Activated CD8-positive, alpha-beta memory T cell treated with anti-CD3 and anti-CD28 coated beads, Interleukin-2, amount 50 U/mL, for 4 hours (primary cell): ENCODE data around the gene BEX3.
"Not testable (repeated sequence)": the region's sequence is repeated elsewhere in the genome, so short reads cannot be mapped to it uniquely, and the experiment has no call there.

Experiments used
- DNase-seq: peaks from one replicate; pipeline ENCODE4 v3.0.0-alpha.2; 2020

The BEX3 gene

DNA sequence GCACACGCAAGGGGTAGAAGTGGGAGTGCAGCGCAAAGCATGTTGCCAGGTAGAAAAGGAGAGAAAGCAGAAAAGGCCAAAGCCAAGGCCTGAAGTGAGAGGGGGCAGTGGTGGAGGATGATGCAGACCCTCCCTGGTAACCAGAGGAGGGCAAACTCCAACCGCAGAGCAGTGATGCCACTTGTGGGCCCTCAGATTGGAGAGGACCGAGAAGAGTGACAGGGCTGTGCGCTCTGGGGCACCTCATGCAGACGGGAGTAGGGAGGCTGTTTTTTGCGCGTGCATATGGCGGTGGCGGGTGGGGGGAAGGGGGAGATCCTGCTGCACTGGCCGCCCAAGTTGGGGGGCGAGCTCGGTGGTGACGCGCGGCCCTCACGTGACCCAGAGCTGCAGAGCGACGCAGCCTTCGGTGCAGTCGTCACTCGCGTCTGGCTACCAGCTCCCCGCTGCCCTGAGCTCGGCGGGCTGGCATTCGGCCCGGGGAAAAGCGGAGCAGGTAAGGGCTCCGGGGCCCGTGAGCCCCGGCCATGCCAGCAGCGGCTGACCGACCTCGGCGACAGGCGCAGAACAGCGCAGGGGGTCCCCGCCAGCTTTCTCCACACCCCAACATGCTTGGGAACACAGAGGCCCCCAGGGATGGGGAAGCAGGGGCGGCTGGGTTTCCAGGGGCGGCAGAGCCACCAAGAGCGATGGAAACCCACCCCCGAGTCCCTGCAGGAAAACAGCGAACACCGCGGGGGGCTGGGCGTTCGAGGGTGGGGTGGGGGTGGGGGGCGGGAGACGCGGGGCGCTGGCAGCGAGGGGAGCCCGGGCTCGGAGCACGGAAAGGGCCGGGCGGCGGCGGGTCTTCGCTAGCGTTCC, at the start of gene BEX3:
Gene BEX3, plus strand, starts transcription at position 421 of the 861 bp plus-strand sequence. CDS start 984 bp downstream, outside the sequence.
- DNase-seq, result peak; percentile 30

DNA sequence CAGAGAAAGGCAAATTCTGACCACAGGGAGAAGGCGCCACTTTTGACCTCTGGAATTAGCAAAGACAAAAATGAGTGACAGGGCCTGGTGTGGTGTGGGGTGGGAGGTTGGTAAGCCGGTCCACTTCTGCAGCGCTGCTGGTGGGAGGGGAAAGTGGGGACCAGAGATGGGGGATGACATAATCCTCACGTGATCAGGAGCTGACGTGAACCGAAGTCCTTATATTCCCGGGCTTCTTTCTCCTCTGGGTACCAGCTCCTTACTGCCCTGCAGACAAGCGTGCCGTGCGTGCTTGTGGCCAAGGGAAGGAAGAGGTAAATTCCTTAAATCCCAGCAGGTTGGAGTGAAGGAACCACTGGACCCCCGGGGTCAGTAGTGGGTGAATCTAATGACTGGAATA, 46.3 kb upstream of the BEX3 start, which contains the start of gene TCEAL7:
Gene TCEAL7, plus strand, starts transcription at position 249 of the 400 bp plus-strand sequence. CDS start 1,165 bp downstream, outside the sequence.
- no peak for DNase-seq

DNA sequence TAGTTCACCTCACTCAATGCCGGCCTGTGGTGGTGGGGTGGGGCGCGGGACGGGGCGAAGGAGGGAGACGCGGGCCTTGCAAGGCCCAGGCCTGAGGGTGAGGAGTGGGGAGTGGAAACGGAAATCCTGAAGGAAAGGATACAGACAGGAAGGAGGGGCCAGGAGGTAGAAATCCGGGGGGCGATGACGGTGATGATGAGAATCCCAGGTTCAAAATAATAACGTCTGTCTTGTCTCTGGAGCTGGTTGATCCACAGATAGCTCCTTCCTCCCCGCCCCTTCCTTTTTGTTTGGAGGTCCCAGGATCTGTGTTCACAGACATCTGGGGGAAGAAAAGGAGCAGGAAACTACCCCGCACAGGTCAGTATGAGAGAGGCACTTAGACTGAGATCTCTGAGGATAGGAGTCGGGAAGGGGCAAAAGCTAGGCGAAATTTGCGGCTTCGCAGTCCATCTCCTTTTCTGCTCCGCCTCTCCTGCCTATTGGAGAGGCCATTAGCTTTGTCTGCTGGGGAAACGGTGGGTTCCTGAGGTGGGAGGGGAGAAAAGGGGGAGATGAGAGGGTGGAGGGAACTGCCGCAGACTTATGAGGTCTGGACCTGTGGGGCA, 45.6 kb upstream of the BEX3 start:
- DNase-seq, result no peak

DNA sequence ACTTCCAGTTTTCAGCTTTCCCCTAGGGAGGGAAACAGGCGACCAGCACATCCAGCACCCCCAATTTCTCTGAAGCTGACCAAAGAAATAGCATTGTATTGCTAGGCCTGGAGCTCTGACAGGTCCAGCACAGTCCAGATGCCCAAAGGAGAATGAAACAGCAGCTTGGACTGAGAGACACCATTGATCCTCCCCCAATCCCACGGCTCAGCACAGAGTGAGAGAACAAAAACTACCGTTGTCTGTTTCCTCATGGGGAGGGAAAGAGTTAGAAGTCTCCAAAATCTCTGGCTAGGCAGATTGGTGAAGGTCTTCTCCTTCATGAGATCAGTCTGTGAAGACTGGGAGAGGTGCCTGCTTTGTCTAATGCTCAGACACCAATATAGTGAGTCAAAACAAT, 37.7 kb upstream of the BEX3 start:
- DNase-seq, result no peak

DNA sequence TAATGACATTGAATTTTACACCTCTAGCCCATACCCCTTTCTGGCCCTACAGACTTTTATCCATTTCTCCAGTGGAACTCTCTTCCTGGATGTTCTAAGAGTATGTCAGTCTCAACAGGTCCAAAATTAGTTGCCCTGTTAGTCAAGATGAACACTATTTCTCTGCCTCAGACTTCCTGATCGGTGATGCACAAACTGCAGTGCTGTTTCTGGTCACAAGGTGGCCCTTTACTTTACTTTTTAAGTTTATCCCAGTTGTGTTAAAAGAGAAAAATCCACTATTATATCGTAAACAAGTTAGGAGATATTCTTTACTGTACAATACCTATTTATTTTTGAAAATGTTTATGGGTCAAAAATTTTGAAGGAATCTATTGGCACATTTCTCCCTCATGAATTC, 33.2 kb upstream of the BEX3 start:
- DNase-seq, result peak; percentile 19

DNA sequence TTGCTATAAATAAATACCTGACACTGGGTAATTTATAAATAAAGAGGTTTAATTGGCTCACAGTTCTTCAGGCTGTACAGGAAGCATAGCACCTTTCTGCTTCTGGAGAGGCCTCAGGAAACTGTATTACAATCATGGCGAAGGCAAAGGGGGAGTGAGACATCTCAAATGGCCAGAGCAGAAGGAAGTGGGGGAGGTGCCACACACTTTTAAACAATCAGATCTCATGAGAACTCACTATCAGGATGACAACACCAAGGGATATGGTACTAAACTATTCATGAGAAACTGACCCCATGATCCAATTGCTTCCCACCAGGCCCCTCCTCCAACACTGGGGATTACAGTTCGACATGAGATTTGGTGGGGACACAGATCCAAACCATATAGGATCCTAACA, 31.7 kb upstream of the BEX3 start:
- DNase-seq, result no peak

DNA sequence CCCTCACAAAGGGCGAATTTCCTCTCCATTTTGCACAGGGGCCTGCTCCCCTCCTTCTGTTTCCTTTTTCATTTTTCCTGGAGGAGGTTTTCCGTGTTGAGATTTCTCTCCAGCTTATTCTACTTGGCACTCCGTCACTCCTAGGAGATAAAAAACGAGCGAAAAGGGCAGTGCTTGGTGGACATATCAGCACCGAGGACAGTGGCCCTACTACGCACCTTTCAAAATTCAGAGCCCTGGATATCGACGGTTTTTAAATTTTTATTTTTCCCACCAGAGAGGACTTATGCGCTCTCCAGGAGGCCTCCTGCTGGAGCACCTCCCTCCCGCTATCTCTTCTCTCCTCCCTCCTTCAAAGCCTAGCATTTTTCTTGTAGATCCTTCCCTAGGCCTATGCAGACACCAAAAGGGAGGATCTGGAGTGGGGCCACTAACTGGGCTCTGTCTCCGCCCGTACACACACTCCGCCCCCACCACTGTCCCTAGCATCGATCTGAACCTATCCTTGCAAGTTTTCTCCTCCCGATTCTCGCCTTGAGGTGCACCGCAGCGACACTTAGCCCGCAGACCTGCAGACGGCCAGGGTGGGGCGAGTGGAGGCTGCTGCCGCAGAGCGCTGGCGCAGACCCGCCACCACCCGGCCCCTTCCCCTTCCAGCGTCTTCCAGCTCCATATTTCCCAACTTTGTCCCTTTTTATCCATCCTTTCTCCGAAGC, 28.5 kb upstream of the BEX3 start:
- no peak for DNase-seq

DNA sequence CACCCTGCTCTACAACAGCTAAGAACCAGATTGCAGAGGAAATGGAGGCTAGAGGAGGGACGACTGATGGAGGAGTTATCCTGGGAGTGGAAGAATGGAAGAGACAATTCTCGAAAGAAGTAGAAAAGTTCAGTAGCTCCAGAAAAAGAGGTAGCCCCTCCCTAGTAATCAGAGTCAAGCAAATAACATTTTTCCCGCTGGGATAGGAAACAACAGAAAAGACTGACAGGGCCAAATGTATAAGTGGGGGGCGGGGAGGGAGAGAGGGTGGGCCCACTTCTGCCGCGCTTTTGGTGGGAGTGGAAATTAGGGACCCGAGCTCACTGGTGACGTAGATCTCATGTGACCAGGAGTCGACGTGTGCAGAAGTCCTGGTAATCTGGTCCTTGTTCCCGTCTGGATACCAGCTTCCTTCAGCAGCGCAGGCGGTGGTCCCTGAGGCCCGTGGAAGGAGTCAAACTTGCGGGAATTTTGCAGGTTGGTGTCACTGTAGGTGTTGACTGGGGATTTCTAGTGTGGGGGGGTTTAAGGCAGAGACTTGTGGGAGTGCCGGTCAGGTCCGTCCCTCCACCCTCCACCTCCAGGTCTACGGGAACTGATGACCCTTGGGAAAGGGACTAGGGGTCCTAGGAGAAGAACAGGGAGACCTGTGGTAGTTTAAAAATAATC, 20.1 kb upstream of the BEX3 start, which contains the start of gene TCEAL9:
Gene TCEAL9, plus strand, starts transcription at position 377 of the 669 bp plus-strand sequence. CDS start 1,179 bp downstream, outside the sequence.
- DNase-seq, result no peak

DNA sequence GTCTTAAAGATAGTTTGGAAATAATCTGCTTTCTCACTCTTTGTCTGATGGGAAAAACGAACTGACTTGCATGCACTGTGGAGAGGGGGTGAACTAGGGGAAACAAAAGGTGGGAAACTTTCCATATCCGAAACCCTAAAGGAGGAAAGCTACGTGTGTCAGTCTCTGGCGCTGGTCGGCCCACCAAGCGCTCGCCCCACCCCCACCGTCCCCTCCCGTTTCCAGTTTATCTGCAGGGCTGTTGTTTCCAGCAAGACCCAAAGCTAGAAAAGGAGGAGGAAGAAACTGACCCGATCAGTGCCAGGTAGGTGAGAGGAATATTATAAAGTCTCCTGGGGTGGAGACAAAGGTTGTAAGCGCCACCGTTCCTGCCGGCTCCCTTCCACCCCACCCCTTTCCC, 19.5 kb upstream of the BEX3 start:
- DNase-seq, result no peak

DNA sequence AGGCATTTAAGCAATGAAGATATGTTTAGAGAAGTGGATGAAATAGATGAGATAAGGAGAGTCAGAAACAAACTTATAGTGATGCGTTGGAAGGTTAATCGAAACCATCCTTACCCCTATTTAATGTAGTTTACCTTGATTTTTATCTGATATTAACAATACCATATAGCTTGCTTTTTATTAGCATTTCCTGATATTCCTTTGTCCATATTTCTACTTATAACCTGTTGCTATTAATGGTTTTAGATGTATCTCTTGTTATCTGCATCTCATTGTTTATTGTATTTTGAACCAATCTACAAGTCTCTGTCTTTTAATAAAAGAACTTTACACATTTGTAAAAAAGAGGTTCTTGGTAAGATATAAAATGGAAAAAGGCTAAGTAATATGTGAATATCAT, 18.5 kb upstream of the BEX3 start:
- DNase-seq, result no peak

DNA sequence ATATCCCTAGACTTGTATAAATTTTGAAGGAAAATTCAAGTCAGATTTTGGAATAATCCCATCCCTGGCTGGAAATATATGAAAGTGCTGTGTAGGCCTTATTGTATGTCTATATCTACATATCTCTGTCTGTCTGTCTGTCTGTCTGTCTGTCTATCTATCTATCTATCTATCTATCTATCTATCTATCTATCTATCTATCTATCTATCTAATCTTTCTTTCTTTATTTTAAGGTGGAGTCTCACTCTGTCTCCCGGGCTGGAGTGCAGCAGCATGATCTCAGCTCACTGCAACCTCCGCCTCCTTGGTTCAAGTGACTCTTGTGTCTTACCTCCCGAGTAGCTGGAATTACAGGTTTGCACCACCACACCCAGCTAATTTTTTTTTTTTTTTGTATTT, 16.7 kb upstream of the BEX3 start:
- DNase-seq, result not testable (repeated sequence)

DNA sequence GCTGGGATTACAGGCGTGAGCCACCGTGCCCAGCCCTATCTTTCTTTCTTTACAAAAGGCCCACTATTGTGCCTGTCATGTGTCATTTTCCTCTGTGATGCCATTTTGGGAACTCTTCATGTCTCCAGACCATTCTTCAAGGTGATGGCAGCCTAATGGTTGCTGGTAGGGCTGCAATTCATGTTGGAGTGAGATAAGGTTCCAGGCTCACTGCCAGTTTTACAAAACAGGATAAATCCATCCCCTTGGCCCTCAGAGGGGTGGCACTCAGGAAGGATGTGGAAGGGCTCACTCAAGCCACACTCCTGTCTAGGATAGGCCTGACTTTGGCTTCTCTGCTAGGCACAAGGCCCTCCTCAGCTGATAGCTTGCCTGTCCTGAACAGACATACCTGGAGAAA, 16.2 kb upstream of the BEX3 start:
- DNase-seq, result no peak

DNA sequence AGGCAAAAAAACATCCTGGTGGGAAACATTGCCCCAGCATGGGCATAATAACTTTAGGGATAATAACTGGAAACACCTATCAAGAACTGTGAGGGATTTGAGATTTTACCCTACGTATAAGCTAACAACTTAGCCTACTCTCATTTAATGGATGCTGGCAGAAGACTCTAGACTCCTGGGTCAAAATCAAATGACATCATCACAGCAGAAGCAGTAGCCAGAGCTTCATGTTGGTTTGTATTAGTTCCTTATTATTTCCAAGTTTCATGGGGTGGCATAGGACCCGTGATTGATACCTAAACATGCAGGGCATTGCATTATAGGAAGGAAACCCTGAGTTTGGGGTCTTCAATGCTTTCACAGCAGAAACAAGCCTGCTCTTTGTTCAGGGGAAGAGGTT, 15.4 kb upstream of the BEX3 start:
- no peak for DNase-seq

DNA sequence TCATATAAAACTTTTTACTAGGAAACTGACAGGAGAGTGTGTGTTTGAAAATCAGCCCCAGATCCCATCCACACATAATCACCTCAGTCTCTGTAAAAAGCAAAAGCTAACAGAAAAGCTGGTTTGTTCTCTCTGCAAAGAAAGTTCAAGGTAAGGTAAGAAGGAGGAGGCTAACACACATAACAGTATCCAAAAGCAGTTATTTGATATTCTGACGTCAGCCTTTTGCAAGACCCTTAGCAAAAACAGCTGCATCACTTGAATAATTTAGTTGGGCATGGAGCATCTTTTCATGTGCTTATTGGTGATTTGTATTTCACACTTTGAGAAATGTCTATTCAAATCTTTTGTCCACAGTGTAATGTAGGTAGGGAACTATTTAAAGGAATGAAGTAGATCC, 14.5 kb upstream of the BEX3 start:
- no peak for DNase-seq

DNA sequence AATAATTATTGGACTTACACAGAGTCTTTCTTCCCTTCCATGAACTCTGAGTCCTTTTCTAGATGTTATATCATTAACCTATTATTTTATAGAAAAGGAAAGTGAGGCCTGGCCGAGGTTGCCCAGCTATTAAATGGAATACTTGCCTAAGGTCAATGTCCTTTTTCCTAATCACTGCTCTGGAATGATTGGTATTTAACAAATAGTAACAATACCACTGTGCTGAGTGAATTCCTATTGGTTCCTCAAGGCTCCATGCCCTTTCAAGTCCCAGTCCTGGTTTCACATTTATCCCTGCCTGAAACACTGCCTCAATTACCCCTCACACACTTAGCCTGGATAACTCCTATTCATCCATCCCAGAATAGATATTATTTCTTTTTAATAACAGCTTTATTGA, 13.9 kb upstream of the BEX3 start:
- no peak for DNase-seq

DNA sequence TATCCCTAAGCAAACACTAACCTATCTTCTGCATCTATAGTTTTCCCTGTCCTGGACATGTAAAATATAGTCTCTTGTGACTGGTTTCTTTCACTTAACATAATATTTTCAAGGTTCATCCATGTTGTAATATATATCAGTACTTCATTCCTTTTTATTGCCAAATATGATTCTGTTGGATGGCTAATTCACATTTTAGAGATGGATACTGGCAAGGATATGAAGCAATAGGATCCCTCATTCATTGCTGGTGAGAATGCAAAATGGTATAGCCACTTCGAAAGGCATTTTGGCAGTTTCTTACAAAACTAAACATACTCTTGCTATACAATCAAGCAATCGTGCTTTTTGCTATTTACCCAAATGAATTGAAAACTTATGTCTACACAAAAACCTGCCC, 13.3 kb upstream of the BEX3 start:
- DNase-seq, result no peak

DNA sequence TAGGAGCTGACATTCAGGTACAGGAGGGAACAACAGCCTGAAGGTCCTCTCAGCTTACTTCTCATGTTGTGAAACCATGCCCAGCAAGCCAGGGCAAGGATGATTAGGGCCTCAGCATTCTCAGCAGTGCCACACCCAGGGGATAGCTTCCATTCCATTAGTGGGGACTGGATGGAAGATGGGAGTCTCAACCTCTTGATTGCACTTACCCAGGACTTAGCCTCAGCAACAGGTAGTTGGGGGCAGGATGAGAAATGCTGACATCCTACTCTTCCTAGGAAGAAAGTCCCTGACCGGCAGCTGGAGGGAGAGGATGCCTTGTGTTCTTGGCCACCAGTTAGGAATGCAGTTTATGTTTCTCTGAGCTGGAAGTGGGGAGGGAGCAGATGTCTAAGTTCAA, 8.8 kb upstream of the BEX3 start:
- DNase-seq, result no peak

DNA sequence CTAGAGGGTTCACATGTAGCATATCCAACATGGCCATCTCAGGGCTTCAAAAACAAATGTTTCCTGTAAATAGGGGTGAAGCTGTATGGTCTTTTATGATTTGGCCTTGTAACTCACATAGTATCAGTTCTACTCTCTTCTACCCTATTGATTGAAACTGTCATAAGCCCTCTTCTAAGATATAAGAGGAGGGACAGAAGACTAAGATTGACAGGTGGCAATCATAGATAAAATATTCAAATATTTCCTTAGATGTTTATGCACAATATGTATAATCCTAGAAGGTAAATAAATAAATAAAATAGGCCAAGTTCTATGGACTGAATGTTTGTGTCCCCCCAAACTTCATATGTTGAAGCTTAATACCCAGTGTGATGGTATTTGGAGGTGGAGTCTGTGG, 6.9 kb upstream of the BEX3 start:
- DNase-seq, result no peak

DNA sequence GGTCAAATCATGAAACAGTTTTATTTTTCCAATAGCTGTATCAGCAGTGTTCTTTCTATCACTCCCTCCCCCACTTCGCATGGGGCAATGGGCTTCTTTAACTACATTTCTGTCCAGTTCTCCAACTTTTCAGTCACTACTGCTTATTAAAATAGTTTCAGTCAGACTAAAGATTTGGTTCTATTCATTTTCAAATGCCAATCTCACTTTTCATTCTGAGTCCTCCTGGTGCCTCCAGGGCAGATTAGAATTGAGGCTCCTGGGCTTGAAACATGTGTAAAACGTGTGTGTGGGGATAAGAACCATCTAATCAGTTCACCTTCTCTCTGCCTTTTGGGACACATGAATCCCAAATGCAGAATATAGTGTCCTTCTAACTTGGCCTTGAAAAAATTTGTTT, 3.5 kb upstream of the BEX3 start:
- no peak for DNase-seq

DNA sequence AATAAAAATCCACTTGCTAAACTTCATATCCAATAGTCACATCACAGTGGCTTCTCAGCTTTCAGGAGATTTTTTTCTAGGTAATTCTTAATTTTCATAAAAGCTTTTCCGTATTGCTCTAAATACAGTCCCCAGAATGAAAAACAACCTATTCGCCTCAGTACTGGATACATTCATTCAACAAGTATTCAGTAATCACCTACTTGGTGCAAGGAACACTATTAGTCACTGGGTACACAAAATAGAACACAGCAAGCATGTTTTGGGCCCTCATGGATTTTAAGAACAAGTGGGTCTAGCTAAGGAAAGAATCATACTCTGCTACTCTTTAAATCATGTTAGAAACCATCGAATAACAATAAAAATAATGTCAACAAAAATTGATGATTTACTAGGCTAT, 2.8 kb upstream of the BEX3 start:
- DNase-seq, result no peak

DNA sequence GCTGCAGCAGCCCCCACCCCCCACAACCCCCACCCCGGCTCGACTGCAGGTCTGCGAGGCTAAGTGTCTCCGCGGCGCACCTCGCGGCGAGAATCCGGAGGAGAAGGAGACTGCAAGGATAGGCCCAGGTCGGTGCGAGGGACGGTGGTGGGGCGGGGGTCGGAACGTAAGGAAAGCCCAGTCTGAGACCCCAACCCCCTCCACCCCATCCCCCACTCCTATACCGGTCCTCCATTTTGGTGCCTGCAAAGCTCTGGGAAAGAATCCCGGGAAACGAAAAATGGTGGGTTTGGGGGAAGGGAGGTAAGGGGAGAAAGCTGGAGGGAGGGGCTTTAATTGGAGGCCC, 614 bp downstream of the BEX3 start:
- no peak for DNase-seq

DNA sequence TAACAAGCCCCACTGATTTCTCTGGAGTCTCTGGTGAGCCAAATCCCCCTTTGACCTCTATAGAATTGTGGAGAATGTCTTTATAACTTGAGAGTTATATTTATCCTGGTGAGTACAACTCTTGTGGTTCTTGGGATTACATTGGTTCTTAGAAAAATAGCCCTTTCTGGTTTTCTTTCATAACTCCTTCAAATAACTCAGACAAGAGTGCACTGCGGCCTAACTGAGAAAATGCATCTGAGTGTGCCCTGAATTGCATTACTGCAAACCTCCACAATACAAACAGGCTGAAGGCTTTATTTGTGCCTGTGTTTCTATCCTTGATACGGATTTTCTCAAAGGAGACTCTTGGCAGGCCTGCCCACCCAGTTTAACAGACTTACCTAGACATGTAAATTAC, 2.7 kb downstream of the BEX3 start:
- DNase-seq, result no peak

DNA sequence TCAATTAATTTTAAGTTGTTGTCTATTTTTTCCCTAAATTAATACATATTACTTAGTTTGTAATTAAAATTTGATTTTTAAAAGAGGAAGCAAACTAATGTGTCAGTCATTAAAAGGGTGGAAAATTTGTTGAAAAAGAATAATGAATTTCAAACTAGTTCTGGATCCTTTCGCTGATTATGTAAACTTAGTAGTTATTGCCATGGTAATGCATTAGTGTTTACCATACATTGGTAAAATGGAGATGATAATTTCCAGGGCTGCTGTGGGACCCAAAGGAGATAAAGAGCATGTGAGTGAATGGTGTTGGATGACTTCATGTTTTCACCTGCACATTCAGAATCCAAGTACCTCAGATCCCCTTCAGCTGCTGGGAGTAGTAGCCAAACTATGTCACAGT, 6.5 kb downstream of the BEX3 start:
- no peak for DNase-seq
